Upper lobe of left lung (tissue), 4 donors: ENCODE results near the gene AKIRIN2.

ENCODE experiments used
- CTCF ChIP-seq, 6 experiments: fragments of 450-650 bp in 4 of 6; fragments of 200-600 bp in 2 of 6; sonication (generic) in 2 of 6; IDR thresholded peaks; one replicate each; pipeline ENCODE4 v1.5.1; 2016 to 2019; ENCODE audit warnings: antibody characterized with exemption in 6 of 6
- EP300 ChIP-seq, 4 donors: sonication (generic); formaldehyde crosslinking; IDR thresholded peaks; one replicate each; pipeline ENCODE4 v1.5.1; 2017; ENCODE audit warnings: antibody characterized with exemption in 4 of 4, control low read depth in 2 of 4
- POLR2A ChIP-seq, 4 donors: fragments of 450-650 bp; IDR thresholded peaks; one replicate each; pipeline ENCODE4 v1.5.1; 2016 to 2017; ENCODE audit warnings: antibody characterized with exemption in 4 of 4, mild to moderate bottlenecking in 2 of 4

GRCh38 chr6:87729965-87730719 is 28.1 kb upstream of the AKIRIN2 start:
- no peak for TF ChIP-seq CTCF (IDR thresholded peaks at IDR 0.05)
- no peak for TF ChIP-seq POLR2A (IDR thresholded peaks at IDR 0.05)
- TF ChIP-seq EP300 (IDR thresholded peaks at IDR 0.05): no peak
